NK-92 (cell line): ENCODE data around the gene HES3.

Experiments
- DNase-seq: peaks from one replicate; lab custom pipeline; 2025; ENCODE audit not compliant: unreplicated experiment; lab: John Stamatoyannopoulos, UW

HES3 gene

GRCh38 chr1:6243993-6244392 lies at the start of gene HES3:
Gene HES3, plus strand, starts transcription at chr1:6244179. Its CDS starts 187 bp downstream, at chr1:6244366.
- DNase-seq = no peak

DNA sequence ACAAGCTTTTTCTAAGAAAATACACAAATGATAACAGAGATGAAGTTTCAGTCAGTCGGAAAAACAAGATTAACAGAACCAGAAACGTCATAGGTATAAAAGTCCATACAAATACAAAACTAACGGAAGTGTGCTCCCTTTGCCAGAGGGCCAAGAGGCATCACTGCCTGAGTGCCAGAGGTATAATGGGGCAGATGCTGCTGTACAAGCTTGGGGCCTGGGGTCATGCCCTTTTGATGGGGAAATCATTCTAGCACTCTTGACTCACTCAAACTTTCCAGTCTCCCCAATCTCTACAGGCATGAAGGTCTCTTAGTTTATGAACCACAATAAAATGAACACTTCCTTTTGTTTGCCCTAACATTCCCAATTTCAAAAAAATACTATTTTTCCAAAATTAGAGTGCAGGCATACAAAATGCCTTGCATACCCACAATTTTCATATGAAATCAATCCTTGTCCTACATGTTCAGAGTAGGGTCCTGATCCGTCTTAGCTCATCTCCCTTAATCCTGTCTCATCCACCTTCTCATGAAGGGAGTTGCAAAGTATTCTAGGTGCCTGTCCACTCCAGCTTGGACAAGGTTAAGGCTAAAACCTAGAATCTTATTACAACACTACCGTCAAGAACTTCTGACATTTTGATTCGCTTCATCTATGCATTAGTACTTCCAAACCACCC lies 46.1 kb upstream of the HES3 start:
- DNase-seq = no peak

GRCh38 chr1:6198646-6199297 lies 45.2 kb upstream of the HES3 start:
- no peak for DNase-seq

- DNase-seq = peak; percentile 80
Observed at GRCh38 chr1:6199298-6200187, 44.4 kb upstream of the HES3 start, which contains the start of gene RPL22. Gene RPL22, minus strand, starts transcription at chr1:6199595. Its CDS starts 22 bp downstream, at chr1:6199573.

- DNase-seq = no peak
Observed at GRCh38 chr1:6200188-6200809, 43.7 kb upstream of the HES3 start.

DNA sequence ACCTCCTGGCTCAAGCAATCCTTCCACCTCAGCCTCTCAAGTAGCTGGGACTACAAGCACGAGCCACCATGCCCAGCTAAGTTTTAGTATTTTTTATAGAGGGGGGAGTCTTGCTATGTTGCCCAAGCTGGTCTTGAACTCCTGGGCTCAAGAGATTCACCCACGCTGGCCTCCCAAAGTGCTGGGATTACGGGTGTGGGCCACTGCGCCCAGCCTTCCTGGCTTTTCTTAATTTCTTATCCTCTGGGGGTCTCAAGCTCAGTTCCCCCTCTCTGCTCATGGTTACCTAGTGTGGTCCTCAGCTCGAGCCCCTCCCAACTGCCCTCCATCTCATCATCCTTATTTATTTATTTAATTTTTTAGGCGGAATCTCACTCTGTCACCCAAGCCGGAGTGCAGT lies 41.7 kb upstream of the HES3 start:
- no peak for DNase-seq

- DNase-seq = no peak
Observed at GRCh38 chr1:6205849-6206519, 38.0 kb upstream of the HES3 start, which contains the start of gene RNF207. Gene RNF207, plus strand, starts transcription at chr1:6206119. Its CDS starts 417 bp downstream, at chr1:6206536.

- DNase-seq = no peak
Observed at GRCh38 chr1:6206520-6206855, 37.5 kb upstream of the HES3 start.

DNA sequence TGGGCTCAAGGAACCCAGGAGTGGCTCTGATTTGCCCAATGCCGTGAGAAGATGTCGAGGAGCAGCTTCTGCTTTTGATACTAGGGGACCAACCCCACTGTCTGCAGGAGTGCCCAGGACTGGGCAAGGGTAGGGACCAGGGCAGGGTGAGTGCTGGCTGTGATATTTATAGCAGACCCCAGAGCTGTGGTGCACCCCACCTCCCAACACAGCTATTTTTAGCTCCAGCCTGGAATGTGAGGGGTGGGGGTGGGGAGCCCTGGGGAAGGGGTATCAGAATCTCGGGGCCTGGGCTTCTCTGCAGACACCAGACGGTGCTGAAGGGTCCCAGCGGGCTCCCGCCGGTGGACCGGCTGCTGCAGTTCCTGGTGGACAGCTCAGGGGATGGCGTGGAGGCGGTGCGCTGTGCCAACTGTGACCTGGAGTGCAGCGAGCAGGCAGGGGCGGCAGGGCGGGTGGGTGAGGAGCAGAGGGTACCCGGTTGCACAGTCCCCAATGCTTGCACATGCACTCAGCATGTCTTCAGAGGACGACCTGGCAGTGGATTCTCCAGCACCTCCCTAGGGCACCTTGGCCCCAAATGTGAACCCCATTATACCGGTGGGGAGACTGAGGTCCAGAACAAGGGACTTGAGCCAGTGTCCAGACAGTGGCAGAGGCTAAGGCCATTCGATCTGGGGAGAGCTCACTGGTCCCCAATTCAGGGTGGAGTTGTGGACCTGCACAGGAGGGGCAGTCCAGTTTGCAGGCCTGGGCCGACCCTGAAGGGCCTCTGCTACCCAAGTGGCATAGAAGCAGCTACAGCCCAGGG lies 36.7 kb upstream of the HES3 start:
- no peak for DNase-seq

- DNase-seq = no peak
Observed at GRCh38 chr1:6207921-6208320, 36.1 kb upstream of the HES3 start.

DNA sequence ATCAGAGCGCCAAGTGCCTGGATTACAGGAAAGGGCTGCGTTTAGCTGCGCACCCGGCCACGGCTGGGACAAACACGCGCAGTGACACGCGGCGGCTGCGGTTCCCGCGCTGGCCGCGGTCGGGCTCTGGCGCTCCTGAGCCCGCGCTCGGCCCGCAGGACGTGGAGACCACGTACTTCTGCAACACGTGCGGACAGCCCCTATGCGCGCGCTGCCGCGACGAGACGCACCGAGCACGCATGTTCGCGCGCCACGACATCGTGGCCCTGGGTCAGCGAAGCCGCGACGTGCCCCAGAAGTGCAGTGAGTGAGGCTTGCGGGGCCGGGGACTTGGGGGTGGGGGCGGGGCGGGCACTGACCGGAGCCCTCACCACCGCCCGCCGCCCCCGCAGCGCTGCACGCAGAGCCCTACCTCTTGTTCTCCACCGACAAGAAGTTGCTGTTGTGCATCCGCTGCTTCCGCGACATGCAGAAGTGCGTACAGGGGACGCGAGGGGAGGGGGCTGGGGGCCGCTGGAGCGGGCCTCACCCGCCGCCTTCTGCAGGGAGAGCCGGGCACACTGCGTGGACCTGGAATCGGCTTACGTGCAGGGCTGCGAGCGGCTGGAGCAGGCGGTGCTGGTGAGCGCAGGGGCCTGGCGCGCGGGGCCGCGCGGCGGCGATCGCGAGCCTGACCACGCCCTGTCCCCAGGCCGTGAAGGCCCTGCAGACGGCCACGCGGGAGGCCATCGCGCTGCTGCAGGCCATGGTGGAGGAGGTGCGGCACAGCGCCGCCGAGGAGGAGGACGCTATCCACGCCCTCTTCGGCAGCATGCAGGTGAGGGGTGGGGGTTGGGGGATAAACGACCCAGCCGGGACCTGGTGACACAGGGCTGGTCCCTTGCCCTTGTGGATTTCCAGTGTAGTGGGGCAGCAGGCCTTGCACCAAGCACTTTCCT lies 35.0 kb upstream of the HES3 start:
- DNase-seq = no peak

GRCh38 chr1:6209661-6210580 lies 34.1 kb upstream of the HES3 start:
- no peak for DNase-seq

GRCh38 chr1:6210591-6211355 lies 33.2 kb upstream of the HES3 start:
- no peak for DNase-seq

DNA sequence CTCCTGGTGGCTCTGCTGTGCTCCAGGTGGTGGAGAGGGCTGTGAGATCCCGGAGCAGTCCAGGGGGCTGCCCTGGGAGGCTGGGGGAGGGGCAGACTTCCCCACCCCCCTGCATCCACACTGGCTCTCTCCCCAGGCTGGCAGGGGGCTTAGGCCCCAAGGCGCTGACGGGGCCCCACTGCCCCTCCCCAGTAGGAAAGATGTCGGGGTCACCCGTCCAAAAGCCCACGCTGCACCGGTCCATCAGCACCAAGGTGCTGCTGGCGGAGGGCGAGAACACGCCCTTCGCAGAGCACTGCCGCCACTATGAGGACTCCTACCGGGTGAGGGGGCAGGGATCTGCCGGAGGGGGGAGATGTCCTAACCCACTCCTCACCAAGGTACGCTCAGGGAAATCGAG lies 32.2 kb upstream of the HES3 start:
- DNase-seq = no peak

GRCh38 chr1:6212193-6212959 lies 31.6 kb upstream of the HES3 start:
- DNase-seq = no peak
